22Rv1 (cell line): Measurements from ENCODE around the gene SLC1A7.

Experiments
- H3K27ac ChIP-seq: fragments of 450-650 bp; 2 replicates; pipeline ENCODE4 v1.5.1; 2017
- ZFX ChIP-seq: fragments of 450-650 bp; IDR thresholded peaks from 2 replicates; pipeline ENCODE4 v1.6.1; 2017; ENCODE audit warnings: antibody characterized with exemption, borderline replicate concordance
- TF ChIP-seq, protein P1 (sequence below): fragments of 450-650 bp; IDR thresholded peaks from 2 replicates; pipeline ENCODE4 v1.5.1; 2017; ENCODE audit warnings: mild to moderate bottlenecking

The SLC1A7 gene

DNA sequence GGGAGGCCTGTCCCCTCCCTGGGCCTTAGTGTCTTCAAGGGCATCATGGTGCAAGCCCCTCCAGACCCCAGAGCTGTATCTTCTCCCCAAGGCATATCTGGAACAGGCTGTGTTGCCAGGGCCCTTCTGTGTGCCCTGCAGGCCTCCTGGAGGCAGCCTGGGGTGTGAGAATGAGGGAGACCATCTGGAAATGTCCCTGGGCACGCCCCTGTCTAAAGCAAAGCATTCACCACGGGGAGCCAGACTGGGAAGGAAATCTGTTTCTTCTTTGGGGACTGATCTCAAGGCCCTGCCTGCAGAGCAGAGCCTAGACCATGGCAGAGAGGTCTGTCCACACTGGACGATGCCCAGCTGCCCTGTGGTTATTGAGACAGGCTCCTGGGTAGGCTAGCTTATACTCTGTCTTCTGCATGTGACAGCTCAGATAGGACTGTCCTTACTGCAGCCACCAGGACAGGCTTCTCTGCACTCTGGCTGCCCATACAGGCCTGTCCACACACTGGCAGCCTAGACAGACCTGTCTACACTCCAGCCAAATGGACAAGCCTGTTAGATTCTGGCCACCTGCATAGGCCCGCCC is 55.9 kb downstream of the SLC1A7 start:
- no peak overlapping the region for H3K27ac ChIP-seq
- TF ChIP-seq, protein P1, sequence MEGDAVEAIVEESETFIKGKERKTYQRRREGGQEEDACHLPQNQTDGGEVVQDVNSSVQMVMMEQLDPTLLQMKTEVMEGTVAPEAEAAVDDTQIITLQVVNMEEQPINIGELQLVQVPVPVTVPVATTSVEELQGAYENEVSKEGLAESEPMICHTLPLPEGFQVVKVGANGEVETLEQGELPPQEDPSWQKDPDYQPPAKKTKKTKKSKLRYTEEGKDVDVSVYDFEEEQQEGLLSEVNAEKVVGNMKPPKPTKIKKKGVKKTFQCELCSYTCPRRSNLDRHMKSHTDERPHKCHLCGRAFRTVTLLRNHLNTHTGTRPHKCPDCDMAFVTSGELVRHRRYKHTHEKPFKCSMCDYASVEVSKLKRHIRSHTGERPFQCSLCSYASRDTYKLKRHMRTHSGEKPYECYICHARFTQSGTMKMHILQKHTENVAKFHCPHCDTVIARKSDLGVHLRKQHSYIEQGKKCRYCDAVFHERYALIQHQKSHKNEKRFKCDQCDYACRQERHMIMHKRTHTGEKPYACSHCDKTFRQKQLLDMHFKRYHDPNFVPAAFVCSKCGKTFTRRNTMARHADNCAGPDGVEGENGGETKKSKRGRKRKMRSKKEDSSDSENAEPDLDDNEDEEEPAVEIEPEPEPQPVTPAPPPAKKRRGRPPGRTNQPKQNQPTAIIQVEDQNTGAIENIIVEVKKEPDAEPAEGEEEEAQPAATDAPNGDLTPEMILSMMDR, result no peak
- no peak for TF ChIP-seq ZFX

DNA sequence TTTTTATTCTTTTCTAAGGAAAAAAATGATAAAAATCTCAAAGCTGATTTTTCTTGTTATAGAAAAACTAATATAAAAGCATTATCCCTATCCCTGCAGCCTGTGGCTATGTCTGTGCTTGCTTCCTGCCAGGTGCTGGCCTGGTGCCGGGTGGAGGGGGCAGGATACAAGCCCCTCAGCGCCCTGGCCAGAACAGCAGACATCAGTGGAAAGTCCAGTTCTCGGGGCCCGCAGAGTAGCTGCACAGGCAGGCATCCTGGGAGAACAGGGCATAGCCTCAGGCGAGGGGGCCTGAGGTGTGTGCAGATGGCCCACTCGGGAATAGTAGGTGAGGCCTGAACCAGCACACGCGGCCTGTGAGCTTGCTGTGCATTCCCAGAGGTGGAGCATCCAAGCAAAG is 57.0 kb downstream of the SLC1A7 start:
- no peak overlapping the region for H3K27ac ChIP-seq
- no peak for TF ChIP-seq ZFX
- TF ChIP-seq, protein P1, result no peak

DNA sequence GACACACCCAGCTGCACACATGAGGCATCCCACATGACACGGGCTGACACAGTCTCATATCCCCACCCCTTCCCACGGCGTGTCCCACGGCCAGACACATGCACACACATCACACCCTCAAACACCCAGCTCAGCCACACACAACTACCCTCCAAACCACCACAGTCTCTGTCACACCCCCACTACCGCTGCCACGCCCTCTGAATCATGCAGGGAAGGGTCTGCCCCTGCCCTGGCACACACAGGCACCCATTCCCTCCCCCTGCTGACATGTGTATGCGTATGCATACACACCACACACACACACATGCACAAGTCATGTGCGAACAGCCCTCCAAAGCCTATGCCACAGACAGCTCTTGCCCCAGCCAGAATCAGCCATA is 57.9 kb downstream of the SLC1A7 start:
- no peak overlapping the region for H3K27ac ChIP-seq
- TF ChIP-seq, protein P1, result no peak
- TF ChIP-seq ZFX, result no peak

DNA sequence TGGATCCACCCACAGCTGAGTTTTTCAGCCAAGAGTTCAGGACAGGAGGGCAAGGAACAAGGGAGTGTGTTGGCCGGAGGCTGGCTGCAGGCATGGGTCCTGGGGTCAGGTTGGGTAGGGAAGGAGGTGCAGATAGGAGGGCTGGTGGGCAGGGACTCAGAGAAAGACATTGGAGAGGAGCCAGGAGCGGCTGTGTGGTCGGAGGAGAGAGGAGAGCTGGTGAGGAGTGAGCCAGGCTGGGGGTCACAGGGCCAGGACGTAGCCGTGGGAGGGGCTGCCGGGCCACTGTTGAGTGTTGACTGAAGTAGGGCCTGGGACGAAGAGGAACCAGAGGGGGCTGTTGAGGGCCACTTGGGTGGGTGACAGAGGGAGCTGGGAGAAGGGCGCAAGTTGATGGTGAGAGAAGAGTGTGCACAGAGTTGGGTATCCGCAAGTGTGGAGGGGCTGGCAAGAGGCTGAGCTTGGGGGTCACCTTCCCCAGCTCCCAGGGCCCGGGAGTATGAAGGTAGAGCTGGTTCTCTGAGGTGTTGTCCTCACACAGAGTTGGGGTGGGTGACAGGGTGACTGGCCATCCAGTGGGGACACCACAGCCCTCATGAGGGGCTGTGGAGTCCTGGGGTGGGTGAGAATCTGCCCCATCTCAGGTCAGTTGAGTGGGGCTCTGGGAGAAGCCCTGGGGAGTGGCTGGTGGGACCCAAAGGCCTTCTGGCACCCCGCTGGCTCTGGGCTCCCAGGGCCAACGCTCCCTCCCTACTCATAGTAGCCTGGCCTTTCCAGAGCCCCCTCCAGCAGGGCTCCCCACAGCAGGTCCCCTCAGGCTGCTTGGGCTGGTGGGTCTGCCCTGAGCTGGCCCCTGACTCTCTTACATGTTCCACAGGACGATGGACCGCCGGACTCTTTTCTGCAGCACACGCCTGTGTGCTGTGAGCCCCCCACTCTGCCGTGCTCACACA is 58.5 kb downstream of the SLC1A7 start:
- no peak for TF ChIP-seq ZFX
- TF ChIP-seq, protein P1, result no peak
- H3K27ac ChIP-seq, result no peak overlapping the region

DNA sequence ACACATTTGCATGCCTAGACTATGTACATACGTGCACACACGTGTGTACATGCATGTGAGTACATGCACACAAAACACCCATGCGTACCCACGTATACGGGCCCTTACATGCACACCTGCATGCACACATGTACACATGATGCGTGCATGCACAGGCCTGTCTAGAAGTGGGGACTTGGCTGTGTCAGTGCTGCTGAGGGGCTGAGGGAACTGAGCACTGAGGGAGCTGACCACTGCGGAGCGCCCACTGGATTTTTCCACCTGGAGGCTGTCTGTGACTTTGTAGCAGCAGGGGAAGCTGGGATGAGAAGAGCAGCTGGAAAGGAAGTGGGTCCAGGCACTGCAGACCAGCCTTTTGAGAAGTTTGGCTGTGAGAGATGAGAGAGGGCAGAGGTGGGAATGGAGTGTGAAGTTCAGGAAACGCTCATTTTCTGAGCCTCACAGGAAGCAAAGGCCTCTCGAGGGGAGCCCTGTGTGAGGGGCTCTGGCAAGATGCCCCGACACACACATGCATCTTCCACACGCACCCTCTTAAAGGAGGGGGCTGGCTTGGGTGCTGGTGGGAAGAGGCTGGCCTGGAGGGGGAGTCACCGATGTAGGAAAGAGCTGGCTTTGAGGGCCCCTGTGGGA is 59.5 kb downstream of the SLC1A7 start:
- no peak overlapping the region for H3K27ac ChIP-seq
- TF ChIP-seq, protein P1, result no peak
- TF ChIP-seq ZFX, result no peak

DNA sequence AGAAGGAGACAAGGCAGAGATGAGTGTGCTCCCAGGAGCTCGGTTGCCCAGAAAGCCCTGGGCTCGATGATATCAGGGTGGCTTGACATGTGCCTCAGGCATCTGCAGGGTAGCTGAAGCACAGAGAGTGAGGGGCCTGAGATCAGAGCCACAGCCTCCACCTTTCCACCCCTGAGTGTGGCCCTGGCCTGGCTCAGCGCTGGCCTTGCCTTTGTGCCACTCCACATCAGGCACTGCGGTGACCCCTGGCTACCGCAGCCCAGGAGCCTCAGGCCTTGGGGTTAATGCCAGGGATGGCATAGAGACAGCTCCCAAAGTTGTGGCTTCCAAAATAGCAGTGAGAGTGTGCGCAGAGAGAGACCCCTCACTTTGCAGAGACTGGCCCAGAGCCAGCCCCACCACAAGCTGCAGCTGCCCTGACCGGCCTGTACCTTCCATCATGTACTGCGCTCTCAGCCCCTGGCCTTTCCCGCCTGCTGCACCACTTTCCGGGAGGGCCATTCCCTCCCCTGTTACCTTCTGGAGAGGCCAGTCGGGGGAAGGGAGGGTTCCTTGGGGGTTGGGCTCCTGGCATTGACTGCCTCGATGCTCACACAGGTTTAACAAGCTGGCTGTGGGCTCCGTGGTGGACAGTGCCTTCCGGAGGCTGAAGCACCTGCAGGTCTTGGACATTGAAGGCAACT is 60.9 kb downstream of the SLC1A7 start:
- no peak for TF ChIP-seq ZFX

DNA sequence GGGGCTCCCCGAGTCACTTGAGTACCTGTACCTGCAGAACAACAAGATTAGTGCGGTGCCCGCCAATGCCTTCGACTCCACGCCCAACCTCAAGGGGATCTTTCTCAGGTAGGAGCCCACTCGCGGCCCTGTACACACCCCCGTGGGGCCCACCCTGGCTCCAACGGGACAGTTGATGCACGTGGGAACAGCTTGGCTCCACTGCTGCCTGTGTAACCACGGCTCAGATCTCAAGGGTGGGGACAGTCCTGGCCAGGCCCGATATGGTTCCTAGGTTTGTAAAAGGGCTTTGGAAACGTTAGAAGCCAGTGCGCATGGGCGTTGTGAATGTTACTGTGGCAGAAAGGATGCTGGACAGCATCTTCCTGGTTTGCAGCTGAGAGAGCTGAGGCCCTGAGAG is 61.7 kb downstream of the SLC1A7 start:
- no peak overlapping the region for H3K27ac ChIP-seq
- TF ChIP-seq, protein P1, result no peak
- TF ChIP-seq ZFX, result no peak

More for the DNA sequence above, 60.9 kb downstream of the SLC1A7 start:
- no peak overlapping the region for H3K27ac ChIP-seq
